Endodermal cell (in vitro differentiated cells): Measurements from ENCODE around the gene HELZ2. TPM values are rescaled to one million over a fixed set of nuclear protein-coding genes. Genes with fewer than 3 reads are reported as not detected.

Source experiments
- DNase-seq: peaks from one replicate; pipeline ENCODE4 v3.0.0-alpha.2; 2017
- H3K27ac ChIP-seq: 2 replicates; pipeline ENCODE4 v1.5.1; 2013; ENCODE audit warnings: mild to moderate bottlenecking, low read depth, low read length, moderate library complexity
- H3K27me3 ChIP-seq: 2 replicates; pipeline ENCODE4 v1.6.1; 2013; ENCODE audit warnings: mild to moderate bottlenecking, low read length, moderate library complexity; ENCODE audit not compliant: insufficient read depth, control insufficient read depth, poor library complexity, severe bottlenecking
- H3K36me3 ChIP-seq: 2 replicates; pipeline ENCODE4 v1.7.0; 2013; ENCODE audit warnings: mild to moderate bottlenecking, low read length, moderate library complexity; ENCODE audit not compliant: control insufficient read depth, insufficient read depth
- H3K4me1 ChIP-seq: one replicate; pipeline ENCODE4 v1.7.0; 2013; ENCODE audit warnings: low read length; ENCODE audit not compliant: control insufficient read depth, insufficient read depth
- H3K4me3 ChIP-seq: 2 replicates; pipeline ENCODE4 v1.5.1; 2013; ENCODE audit warnings: mild to moderate bottlenecking, low read length, moderate library complexity
- H3K9ac ChIP-seq: 2 replicates; pipeline ENCODE4 v1.6.1; 2013; ENCODE audit warnings: mild to moderate bottlenecking, low read length, moderate library complexity; ENCODE audit not compliant: poor library complexity, severe bottlenecking; ENCODE audit errors: extremely low read depth
- H3K9me3 ChIP-seq: 2 replicates; pipeline ENCODE4 v1.6.1; 2013; ENCODE audit warnings: mild to moderate bottlenecking, low read length, moderate library complexity; ENCODE audit not compliant: control insufficient read depth
- H3K27ac Mint-ChIP-seq: 2 replicates; pipeline ENCODE4 v1.8.0; 2020; ENCODE audit warnings: mixed read lengths
- H3K27me3 Mint-ChIP-seq: 2 replicates; pipeline ENCODE4 v1.8.0; 2021; ENCODE audit warnings: mild to moderate bottlenecking, mixed read lengths; ENCODE audit not compliant: insufficient read depth
- H3K36me3 Mint-ChIP-seq: 2 replicates; pipeline ENCODE4 v1.8.0; 2020; ENCODE audit warnings: low read depth, mixed read lengths
- H3K4me1 Mint-ChIP-seq: 2 replicates; pipeline ENCODE4 v1.8.0; 2020; ENCODE audit warnings: mixed read lengths
- H3K4me3 Mint-ChIP-seq: 2 replicates; pipeline ENCODE4 v1.8.0; 2020; ENCODE audit warnings: mild to moderate bottlenecking, moderate library complexity, mixed read lengths
- H3K9me3 Mint-ChIP-seq: 2 replicates; pipeline ENCODE4 v1.8.0; 2020; ENCODE audit warnings: mild to moderate bottlenecking, mixed read lengths
- WGBS, 2 experiments: methylation state at CpG; one replicate each; pipeline versions ENCODE4 v1.1.5 to v1.1.7; 2013; ENCODE audit warnings: missing lambda C conversion rate in 2 of 2, mixed read lengths in 1 of 2; ENCODE audit not compliant: insufficient coverage in 1 of 2, insufficient read length in 1 of 2; 5-methylcytosine and 5-hydroxymethylcytosine counted together
- total RNA-seq, 2 donors: library from RNA; stranded (reverse); fragmentation: NEBNext Ultra II Directional in 1 of 2; extraction: Animal tissue kit (Norgen Biotek cat#: 25700) in 1 of 2; gene quantifications; 2 replicates in 1 of 2; 3 replicates in 1 of 2; pipeline ENCODE4 v1.2.1, GENCODE V29; 2021
- TF ChIP-seq, protein P1 (sequence below): fragments of 200-600 bp; sonication (generic); conservative IDR thresholded peaks from 2 replicates; pipeline ENCODE4 v1.5.0; 2021; ENCODE audit warnings: antibody characterized with exemption, mild to moderate bottlenecking

HELZ2 gene
- total RNA-seq, 2 donors from 2014 or later = 34.5 to 37.0 TPM

DNA sequence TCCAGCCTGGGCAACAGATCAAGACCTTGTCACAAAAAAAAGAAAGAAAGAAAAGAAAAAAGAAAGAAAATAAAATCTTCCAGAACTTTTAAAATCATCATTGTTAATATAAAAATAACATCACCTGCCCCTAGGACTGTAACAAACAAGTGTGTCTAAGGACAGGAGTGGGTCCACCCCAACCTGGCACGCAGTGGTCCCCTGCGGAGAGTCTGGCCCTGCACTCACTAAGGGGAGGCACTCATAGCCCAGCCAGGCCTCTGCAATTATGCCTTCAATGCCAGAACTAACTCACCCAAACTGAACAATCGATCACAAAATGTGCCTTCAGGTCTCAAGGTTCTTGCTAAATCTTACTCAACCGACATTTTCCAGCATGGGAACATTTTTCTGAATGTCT is 48.1 kb upstream of the HELZ2 start:
- peaks cover 8% of the 10 kb centered on the region for H3K4me1 Mint-ChIP-seq
- H3K4me3 ChIP-seq = no peak overlapping the region
- H3K27me3 Mint-ChIP-seq = no peaks in the 10 kb centered on the region
- no peaks in the 10 kb centered on the region for H3K9me3 Mint-ChIP-seq
- no peak overlapping the region for H3K4me3 Mint-ChIP-seq
- peaks cover 11% of the 10 kb centered on the region for H3K36me3 ChIP-seq
- peaks cover 32% of the 10 kb centered on the region for H3K36me3 Mint-ChIP-seq
- H3K9ac ChIP-seq = no peak overlapping the region
- H3K27me3 ChIP-seq = no peaks in the 10 kb centered on the region
- no peak overlapping the region for H3K27ac ChIP-seq
- WGBS, 2 experiments = 91 to 100% methylated on average over 3 to 4 of the region's 4 CpGs
- H3K9me3 ChIP-seq = no peaks in the 10 kb centered on the region
- TF ChIP-seq, protein P1, sequence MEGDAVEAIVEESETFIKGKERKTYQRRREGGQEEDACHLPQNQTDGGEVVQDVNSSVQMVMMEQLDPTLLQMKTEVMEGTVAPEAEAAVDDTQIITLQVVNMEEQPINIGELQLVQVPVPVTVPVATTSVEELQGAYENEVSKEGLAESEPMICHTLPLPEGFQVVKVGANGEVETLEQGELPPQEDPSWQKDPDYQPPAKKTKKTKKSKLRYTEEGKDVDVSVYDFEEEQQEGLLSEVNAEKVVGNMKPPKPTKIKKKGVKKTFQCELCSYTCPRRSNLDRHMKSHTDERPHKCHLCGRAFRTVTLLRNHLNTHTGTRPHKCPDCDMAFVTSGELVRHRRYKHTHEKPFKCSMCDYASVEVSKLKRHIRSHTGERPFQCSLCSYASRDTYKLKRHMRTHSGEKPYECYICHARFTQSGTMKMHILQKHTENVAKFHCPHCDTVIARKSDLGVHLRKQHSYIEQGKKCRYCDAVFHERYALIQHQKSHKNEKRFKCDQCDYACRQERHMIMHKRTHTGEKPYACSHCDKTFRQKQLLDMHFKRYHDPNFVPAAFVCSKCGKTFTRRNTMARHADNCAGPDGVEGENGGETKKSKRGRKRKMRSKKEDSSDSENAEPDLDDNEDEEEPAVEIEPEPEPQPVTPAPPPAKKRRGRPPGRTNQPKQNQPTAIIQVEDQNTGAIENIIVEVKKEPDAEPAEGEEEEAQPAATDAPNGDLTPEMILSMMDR = no peak
- no peaks in the 10 kb centered on the region for H3K4me1 ChIP-seq
- no peak for DNase-seq
- no peak overlapping the region for H3K27ac Mint-ChIP-seq

- TF ChIP-seq, protein P1 = no peak
- Histone ChIP-seq H3K27me3 (no peaks in the 10 kb centered on the region), H3K4me1 (no peaks in the 10 kb centered on the region), H3K9me3 (no peaks in the 10 kb centered on the region), H3K9ac (no peak overlapping the region), H3K4me3 (no peak overlapping the region), H3K36me3 (peaks cover 21% of the 10 kb centered on the region), H3K27ac (no peak overlapping the region)
- no peak overlapping the region for H3K4me3 Mint-ChIP-seq
- WGBS, 2 experiments = 90 to 93% methylated on average over 7 to 8 of the region's 8 CpGs
- peak overlapping the region; percentile 56 for H3K27ac Mint-ChIP-seq
- H3K4me1 Mint-ChIP-seq = peaks cover 8% of the 10 kb centered on the region
- H3K36me3 Mint-ChIP-seq = peaks cover 43% of the 10 kb centered on the region
- H3K27me3 Mint-ChIP-seq = no peaks in the 10 kb centered on the region
- H3K9me3 Mint-ChIP-seq = peaks cover 8% of the 10 kb centered on the region
- DNase-seq = no peak
These were observed 47.0 kb upstream of the HELZ2 start for GRCh38 chr20:63620991-63621390.

DNA sequence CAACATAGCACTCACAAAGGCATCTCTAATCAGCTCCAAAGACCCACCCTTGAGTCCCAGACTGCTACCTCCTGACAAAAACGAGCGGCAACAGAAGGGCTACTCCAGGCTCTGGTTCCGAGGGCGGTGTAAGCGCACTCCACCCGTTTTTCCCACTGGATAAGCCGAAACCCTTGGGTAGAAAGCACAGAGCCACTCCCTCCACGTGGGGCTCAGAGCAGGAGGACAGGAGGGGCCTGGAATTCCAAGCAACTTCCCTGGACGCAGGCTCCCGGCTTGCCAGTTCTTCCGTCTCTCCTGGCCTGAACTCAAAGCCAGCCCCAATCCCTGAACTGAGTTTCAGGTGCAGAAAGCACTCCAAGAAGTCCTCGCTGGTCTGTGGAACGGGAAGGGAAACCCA is 45.5 kb upstream of the HELZ2 start:
- Mint-ChIP-seq H3K36me3 (peaks cover 55% of the 10 kb centered on the region), H3K4me1 (peaks cover 6% of the 10 kb centered on the region), H3K9me3 (peaks cover 20% of the 10 kb centered on the region), H3K4me3 (no peak overlapping the region), H3K27ac (no peak overlapping the region), H3K27me3 (no peaks in the 10 kb centered on the region)
- 88 to 92% methylated on average over 11 to 13 of the region's 13 CpGs for WGBS, 2 experiments
- peak; percentile 42 for DNase-seq
- peaks cover 13% of the 10 kb centered on the region for H3K9me3 ChIP-seq
- peaks cover 34% of the 10 kb centered on the region for H3K36me3 ChIP-seq
- no peak overlapping the region for H3K27ac ChIP-seq
- no peaks in the 10 kb centered on the region for H3K27me3 ChIP-seq
- no peak overlapping the region for H3K4me3 ChIP-seq
- TF ChIP-seq, protein P1 = no peak
- no peak overlapping the region for H3K9ac ChIP-seq
- no peaks in the 10 kb centered on the region for H3K4me1 ChIP-seq
